Glutamatergic neuron (in vitro differentiated cells): ENCODE data around the gene CDK19. TPM values are rescaled to one million over a fixed set of nuclear protein-coding genes. Genes with fewer than 3 reads are reported as not detected.

Source experiments
- DNase-seq: peaks from one replicate; pipeline ENCODE4 v3.0.0; 2022
- H3K27ac Mint-ChIP-seq: one replicate; pipeline ENCODE4 v1.8.0; 2020; ENCODE audit warnings: mild to moderate bottlenecking, mixed read lengths, inconsistent platforms; ENCODE audit not compliant: unreplicated experiment
- H3K27me3 Mint-ChIP-seq: one replicate; pipeline ENCODE4 v1.8.0; 2020; ENCODE audit warnings: mild to moderate bottlenecking, moderate library complexity, mixed read lengths, inconsistent platforms; ENCODE audit not compliant: unreplicated experiment
- H3K36me3 Mint-ChIP-seq: one replicate; pipeline ENCODE4 v1.8.0; 2020; ENCODE audit warnings: mild to moderate bottlenecking, mixed read lengths, inconsistent platforms; ENCODE audit not compliant: unreplicated experiment
- H3K4me1 Mint-ChIP-seq: one replicate; pipeline ENCODE4 v1.8.0; 2020; ENCODE audit warnings: mild to moderate bottlenecking, low read depth, mixed read lengths, inconsistent platforms; ENCODE audit not compliant: unreplicated experiment
- H3K4me3 Mint-ChIP-seq: one replicate; pipeline ENCODE4 v1.8.0; 2020; ENCODE audit warnings: mild to moderate bottlenecking, mixed read lengths, inconsistent platforms; ENCODE audit not compliant: unreplicated experiment
- H3K9me3 Mint-ChIP-seq: one replicate; pipeline ENCODE4 v1.8.0; 2020; ENCODE audit warnings: mild to moderate bottlenecking, moderate library complexity, mixed read lengths, inconsistent platforms; ENCODE audit not compliant: unreplicated experiment
- total RNA-seq: library from RNA; stranded (reverse); fragmentation: NEBNext Ultra II Directional; extraction: Animal tissue kit (Norgen Biotek cat#: 25700); gene quantifications from one replicate; pipeline ENCODE4 v1.2.1, GENCODE V29; 2021; ENCODE audit not compliant: unreplicated experiment
- TF ChIP-seq, protein P1 (sequence below): fragments of 200-600 bp; sonication (generic); IDR thresholded peaks from one replicate; pipeline ENCODE4 v1.5.0; 2021; ENCODE audit not compliant: partially characterized antibody, unreplicated experiment

The CDK19 gene
- total RNA-seq, 1 donor from 2014 or later: 20.8 TPM

DNA sequence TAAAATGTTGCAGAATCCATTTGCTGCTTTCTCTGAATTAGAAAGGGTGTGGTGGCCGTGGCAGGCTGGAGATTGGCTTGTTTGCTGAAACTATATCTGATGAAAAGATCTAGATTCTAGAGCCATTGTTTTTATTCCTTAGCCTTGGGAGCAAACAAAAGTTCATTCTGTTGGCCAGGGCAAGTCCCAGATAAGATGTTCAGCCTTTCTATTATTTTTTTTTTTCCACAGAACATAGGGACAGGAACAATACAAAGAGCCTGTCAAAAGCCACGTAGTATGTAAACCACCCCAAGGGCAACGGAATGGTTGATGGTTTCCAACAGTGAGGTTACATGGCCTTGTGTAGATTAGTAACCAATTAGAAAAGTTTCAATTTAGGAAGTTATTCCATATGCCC is 218.9 kb downstream of the CDK19 start:
- no peak overlapping the region for H3K4me3 Mint-ChIP-seq
- H3K4me1 Mint-ChIP-seq: peaks cover 3% of the 10 kb centered on the region
- no peak for DNase-seq
- peaks cover 2% of the 10 kb centered on the region for H3K9me3 Mint-ChIP-seq
- TF ChIP-seq, protein P1, sequence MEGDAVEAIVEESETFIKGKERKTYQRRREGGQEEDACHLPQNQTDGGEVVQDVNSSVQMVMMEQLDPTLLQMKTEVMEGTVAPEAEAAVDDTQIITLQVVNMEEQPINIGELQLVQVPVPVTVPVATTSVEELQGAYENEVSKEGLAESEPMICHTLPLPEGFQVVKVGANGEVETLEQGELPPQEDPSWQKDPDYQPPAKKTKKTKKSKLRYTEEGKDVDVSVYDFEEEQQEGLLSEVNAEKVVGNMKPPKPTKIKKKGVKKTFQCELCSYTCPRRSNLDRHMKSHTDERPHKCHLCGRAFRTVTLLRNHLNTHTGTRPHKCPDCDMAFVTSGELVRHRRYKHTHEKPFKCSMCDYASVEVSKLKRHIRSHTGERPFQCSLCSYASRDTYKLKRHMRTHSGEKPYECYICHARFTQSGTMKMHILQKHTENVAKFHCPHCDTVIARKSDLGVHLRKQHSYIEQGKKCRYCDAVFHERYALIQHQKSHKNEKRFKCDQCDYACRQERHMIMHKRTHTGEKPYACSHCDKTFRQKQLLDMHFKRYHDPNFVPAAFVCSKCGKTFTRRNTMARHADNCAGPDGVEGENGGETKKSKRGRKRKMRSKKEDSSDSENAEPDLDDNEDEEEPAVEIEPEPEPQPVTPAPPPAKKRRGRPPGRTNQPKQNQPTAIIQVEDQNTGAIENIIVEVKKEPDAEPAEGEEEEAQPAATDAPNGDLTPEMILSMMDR: no peak
- no peak overlapping the region for H3K27ac Mint-ChIP-seq
- no peaks in the 10 kb centered on the region for H3K27me3 Mint-ChIP-seq
- H3K36me3 Mint-ChIP-seq: no peaks in the 10 kb centered on the region

- H3K36me3 Mint-ChIP-seq: no peaks in the 10 kb centered on the region
- peaks cover 2% of the 10 kb centered on the region for H3K9me3 Mint-ChIP-seq
- H3K4me1 Mint-ChIP-seq: peaks cover 3% of the 10 kb centered on the region
- no peaks in the 10 kb centered on the region for H3K27me3 Mint-ChIP-seq
- TF ChIP-seq, protein P1: no peak
- no peak for DNase-seq
- no peak overlapping the region for H3K4me3 Mint-ChIP-seq
- H3K27ac Mint-ChIP-seq: no peak overlapping the region
Observed at GRCh38 chr6:110595112-110595511, 220.2 kb downstream of the CDK19 start.

GRCh38 chr6:110593637-110594036 is 221.6 kb downstream of the CDK19 start:
- no peak for DNase-seq
- Mint-ChIP-seq H3K4me3 (no peak overlapping the region), H3K9me3 (no peaks in the 10 kb centered on the region), H3K27ac (no peak overlapping the region), H3K27me3 (no peaks in the 10 kb centered on the region), H3K4me1 (peaks cover 3% of the 10 kb centered on the region), H3K36me3 (no peaks in the 10 kb centered on the region)
- TF ChIP-seq, protein P1: no peak

DNA sequence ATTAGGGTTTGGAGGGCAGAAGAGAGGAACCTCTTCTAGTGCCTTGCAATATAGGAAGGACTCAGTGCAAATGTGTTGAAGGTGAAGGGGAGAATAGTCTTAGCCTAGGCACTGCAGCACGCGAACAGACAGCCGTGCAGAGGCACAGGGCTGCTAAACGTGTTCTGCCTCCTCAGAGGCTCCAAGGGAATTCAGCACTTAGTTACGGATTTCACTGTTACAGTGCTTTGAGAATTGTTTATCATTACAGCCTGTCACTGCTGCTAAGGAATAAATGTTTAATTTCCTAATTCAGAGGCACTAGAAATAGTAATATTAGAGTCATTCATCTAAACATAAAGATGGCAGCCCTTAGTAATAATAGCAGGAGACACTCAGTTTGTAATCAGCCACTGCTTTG is 222.5 kb downstream of the CDK19 start:
- Mint-ChIP-seq H3K4me3 (no peak overlapping the region), H3K9me3 (no peaks in the 10 kb centered on the region), H3K36me3 (no peaks in the 10 kb centered on the region), H3K4me1 (peaks cover 3% of the 10 kb centered on the region), H3K27me3 (no peaks in the 10 kb centered on the region), H3K27ac (no peak overlapping the region)
- no peak for DNase-seq
- TF ChIP-seq, protein P1: no peak

DNA sequence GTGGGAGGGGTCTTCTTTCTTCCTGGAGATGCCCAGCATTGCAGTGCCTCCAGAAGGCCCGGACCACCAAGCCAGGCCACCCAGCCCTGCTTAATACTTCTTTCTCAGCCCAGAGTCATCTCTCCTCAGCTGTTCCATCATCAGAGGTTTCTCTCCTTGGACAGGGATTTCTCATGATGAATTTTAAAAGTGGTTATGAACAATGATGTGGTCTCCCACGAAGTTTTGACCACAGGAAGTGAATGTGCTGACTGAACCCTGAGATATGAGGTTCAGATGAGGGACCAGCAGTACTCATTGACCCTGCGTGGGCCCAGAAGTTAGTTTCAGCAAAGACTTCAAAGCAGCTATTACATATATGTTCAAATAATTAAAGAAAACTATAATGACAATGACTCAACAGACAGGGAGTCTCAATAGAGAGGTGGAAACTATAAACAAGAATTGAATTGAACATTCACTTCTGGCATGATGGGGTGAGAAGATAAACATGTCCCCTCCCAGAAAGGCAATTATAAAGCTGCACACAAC is 224.4 kb downstream of the CDK19 start:
- Mint-ChIP-seq H3K4me1 (peaks cover 3% of the 10 kb centered on the region), H3K36me3 (no peaks in the 10 kb centered on the region), H3K27ac (no peak overlapping the region), H3K9me3 (no peaks in the 10 kb centered on the region), H3K27me3 (no peaks in the 10 kb centered on the region), H3K4me3 (no peak overlapping the region)
- TF ChIP-seq, protein P1: no peak
- no peak for DNase-seq
